ENCODE results near the gene SARNP. TPM values are rescaled to one million over a fixed set of nuclear protein-coding genes. Genes with fewer than 3 reads are reported as not detected.

SARNP gene
- total and polyA plus RNA-seq, 4 donors: 19.1 to 34.2 (median 25.6) TPM

- TF ChIP-seq, protein P1, sequence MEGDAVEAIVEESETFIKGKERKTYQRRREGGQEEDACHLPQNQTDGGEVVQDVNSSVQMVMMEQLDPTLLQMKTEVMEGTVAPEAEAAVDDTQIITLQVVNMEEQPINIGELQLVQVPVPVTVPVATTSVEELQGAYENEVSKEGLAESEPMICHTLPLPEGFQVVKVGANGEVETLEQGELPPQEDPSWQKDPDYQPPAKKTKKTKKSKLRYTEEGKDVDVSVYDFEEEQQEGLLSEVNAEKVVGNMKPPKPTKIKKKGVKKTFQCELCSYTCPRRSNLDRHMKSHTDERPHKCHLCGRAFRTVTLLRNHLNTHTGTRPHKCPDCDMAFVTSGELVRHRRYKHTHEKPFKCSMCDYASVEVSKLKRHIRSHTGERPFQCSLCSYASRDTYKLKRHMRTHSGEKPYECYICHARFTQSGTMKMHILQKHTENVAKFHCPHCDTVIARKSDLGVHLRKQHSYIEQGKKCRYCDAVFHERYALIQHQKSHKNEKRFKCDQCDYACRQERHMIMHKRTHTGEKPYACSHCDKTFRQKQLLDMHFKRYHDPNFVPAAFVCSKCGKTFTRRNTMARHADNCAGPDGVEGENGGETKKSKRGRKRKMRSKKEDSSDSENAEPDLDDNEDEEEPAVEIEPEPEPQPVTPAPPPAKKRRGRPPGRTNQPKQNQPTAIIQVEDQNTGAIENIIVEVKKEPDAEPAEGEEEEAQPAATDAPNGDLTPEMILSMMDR (IDR thresholded peaks at IDR 0.05; ENCODE audit: low read depth, low read length, missing input control): no peak
- TF ChIP-seq HNF4G (IDR thresholded peaks at IDR 0.05): no peak
- TF ChIP-seq YY1 (IDR thresholded peaks at IDR 0.05): no peak
- no peak for TF ChIP-seq EGR1 (IDR thresholded peaks at IDR 0.05; ENCODE audit: low read depth in 2 of 2)
- TF ChIP-seq HNF4A (conservative IDR thresholded peaks at IDR 0.05): no peak
Observed at GRCh38 chr12:55827806-55828205, 10.3 kb upstream of the SARNP start (continued).

DNA sequence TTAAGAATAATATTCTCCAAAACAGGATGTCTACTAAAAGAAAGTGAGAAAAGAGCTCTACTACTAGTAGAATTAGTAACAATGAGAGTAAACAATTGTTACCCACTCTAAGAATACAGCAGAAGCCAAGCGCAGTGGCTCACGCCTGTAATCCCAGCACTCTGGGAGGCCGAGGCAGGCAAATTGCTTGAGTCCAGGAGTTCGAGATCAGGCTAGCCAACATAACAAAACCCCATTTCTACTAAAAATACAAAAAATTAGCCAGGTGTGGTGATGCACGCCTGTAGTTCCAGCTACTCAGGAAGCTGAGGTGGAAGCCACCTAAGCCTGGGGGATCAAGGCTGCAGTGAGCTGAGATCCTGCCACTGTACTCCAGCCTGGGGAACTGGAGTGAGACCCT lies 7.2 kb upstream of the SARNP start:
- Histone ChIP-seq H3K4me1 (ENCODE audit: control insufficient read depth in 4 of 4, insufficient read depth in 4 of 4, low read length in 3 of 4) (peaks cover 5 to 40% (median 32%) of the 10 kb centered on the region in 4 donors), H3K36me3 (ENCODE audit: control insufficient read depth in 4 of 4, insufficient read depth in 3 of 4, low read depth in 1 of 4, low read length in 3 of 4) (peaks cover 3 to 26% (median 20%) of the 10 kb centered on the region in 4 donors), H3K27ac (ENCODE audit: low read depth in 1 of 2, low read length in 2 of 2) (no peak overlapping the region), H3K27me3 (ENCODE audit: control insufficient read depth in 4 of 4, insufficient read depth in 4 of 4, low read length in 3 of 4) (no peaks in the 10 kb centered on the region), H3K9ac (ENCODE audit: low read depth in 1 of 2, low read length in 2 of 2) (no peak overlapping the region), H3K4me3 (ENCODE audit: low read depth in 1 of 3, low read length in 3 of 3) (no peak overlapping the region), H3K9me3 (ENCODE audit: control insufficient read depth in 4 of 4, low read length in 3 of 4) (no peaks in the 10 kb centered on the region)
- TF ChIP-seq JUND (IDR thresholded peaks at IDR 0.05) (no peak), TAF1 (conservative IDR thresholded peaks at IDR 0.05) (no peak), RXRA (IDR thresholded peaks at IDR 0.05) (no peak), REST (IDR thresholded peaks at IDR 0.05) (no peak), SP1 (IDR thresholded peaks at IDR 0.05) (no peak), HNF4G (IDR thresholded peaks at IDR 0.05) (no peak), FOXA2 (IDR thresholded peaks at IDR 0.05) (no peak), RAD21 (IDR thresholded peaks at IDR 0.05) (no peak), YY1 (IDR thresholded peaks at IDR 0.05) (no peak), NR2F2 (IDR thresholded peaks at IDR 0.05) (no peak), MAX (IDR thresholded peaks at IDR 0.05) (no peak), GABPA (IDR thresholded peaks at IDR 0.05 in 1 of 2, conservative IDR thresholded peaks at IDR 0.05 in 1 of 2) (no peak)
- TF ChIP-seq, protein P1 (IDR thresholded peaks at IDR 0.05; ENCODE audit: low read depth, low read length, missing input control): no peak
- WGBS: 91% methylated on average over 5 of the region's 5 CpGs
- DNase-seq (ENCODE audit: low spot score): no peak
